8988T (cell line): ENCODE results near the gene ATP6V0E1.
A peak's percentile ranks its signal among the peaks of the same experiment; 100 is the strongest.

Experiments
- DNase-seq: peaks from one replicate; pipeline ENCODE4 v3.0.0; 2011

ATP6V0E1 gene

DNA sequence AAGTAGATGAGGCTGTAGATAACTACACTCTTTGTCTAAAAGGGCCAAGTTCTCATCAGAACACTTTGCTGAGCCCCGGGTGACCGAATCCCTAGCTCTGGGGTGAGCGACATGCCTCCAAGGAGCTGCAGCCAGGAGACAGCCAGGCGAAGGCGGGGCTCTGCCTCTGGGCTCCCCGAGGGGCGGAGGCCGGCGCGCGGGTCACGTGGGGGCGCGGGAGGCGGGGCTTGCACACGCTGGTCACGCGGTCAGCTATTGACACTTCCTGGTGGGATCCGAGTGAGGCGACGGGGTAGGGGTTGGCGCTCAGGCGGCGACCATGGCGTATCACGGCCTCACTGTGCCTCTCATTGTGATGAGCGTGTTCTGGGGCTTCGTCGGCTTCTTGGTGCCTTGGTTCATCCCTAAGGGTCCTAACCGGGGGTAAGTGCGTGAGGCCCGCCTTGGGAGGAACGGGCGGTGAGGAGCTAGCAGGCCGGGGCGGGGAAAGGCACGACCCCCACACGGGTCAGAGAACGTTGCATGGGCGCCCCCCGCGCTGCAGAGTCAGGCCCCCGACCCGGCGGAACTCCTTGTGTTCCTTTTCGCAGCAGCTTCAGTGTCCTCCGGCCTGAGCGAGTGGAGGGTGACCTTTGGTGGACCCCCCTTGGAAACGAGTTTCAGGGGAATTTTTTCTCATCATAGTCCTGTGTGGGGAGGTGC, at the start of gene ATP6V0E1:
TSS of gene ATP6V0E1 (plus strand) at position 230 of the 702 bp plus-strand sequence. CDS start at position 320, 90 bp downstream.
- peak; percentile 90 for DNase-seq

DNA sequence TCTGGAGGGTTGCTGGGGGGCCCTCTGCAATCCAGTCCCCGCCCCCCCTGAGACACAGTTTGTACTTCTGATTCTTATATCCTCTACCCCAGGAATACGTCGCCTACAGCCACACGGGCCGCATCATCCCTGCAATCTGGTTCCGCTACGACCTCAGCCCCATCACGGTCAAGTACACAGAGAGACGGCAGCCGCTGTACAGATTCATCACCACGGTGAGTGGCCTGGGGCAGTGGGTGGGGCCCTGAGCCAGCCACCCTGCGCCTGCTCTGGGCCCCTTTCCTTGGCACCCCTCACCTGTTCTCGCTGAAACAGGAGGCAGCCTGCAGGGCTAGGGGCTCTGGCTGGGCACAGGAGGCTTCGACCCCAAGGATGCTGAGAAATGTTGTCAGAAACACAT, 48.5 kb upstream of the ATP6V0E1 start:
- DNase-seq: no peak

DNA sequence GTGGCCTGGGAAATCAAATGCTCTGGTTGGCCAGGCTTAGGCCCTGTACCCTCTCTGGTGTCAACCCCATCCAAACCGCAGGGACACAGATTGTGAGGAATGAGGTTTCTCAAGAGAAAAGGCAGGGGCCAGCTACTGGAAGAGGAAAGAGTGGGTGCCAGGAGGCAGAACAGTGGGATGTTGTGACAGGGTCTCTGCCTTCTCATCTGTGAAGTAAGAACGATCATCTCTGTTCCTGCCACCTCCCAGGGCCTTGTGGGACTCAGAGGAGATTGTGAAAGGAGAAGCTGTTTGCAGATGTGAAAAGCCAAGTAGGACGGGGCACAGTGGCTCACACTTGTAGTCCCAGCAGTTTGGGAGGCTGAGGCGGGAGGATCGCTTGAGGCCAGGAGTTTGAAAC, 47.2 kb upstream of the ATP6V0E1 start:
- DNase-seq: no peak

DNA sequence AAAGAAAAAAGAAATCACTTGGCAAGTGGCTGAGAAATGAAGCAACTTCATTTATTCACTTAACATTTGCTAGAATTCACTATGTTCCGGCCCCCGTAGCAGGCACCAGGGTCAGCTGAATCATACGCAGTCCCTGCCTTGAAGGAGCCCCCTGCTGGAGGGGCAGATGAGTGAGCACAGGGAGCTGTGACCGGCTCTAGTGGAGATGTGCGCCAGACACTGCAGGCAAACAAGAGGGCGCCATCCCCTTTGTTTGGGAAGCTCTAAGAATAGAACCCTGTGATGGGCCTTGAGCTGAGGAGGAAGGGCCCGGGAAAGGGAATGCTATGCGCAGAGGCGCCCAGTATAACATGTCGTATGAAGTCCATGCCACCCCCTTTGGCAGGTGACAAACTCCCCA, 44.5 kb upstream of the ATP6V0E1 start:
- no peak for DNase-seq

DNA sequence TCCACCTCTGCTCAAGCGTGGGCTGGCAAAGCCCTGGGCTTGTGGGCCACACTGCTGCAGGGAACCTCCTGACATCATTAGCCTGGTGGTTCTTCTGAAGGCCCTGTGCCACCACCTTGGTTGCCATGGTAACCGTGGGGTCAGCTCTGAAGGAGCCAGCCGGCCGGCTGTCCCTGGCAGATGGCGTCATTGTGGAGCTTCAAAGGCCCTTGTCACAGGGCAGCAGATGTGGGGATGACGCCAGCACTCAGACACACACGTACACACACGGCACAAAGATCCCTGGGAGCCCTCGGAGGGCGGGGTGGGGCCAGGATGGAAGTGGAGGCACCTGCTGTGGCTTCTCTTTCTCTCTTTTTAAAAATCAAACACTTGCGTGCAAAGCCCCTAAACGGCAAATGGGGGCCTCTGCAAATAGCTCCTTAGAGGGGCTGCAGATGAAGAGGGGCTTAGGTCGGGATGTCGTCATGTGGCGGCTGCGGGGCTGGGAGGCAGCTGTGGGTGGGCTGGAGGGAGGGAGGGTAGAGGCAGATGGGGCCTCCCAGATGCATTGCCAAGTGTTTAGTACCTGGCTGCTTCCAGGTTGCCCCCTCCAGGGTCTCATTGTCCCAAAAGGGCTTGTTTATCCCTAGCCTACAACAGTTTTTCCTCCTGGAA, 43.8 kb upstream of the ATP6V0E1 start:
- no peak for DNase-seq

DNA sequence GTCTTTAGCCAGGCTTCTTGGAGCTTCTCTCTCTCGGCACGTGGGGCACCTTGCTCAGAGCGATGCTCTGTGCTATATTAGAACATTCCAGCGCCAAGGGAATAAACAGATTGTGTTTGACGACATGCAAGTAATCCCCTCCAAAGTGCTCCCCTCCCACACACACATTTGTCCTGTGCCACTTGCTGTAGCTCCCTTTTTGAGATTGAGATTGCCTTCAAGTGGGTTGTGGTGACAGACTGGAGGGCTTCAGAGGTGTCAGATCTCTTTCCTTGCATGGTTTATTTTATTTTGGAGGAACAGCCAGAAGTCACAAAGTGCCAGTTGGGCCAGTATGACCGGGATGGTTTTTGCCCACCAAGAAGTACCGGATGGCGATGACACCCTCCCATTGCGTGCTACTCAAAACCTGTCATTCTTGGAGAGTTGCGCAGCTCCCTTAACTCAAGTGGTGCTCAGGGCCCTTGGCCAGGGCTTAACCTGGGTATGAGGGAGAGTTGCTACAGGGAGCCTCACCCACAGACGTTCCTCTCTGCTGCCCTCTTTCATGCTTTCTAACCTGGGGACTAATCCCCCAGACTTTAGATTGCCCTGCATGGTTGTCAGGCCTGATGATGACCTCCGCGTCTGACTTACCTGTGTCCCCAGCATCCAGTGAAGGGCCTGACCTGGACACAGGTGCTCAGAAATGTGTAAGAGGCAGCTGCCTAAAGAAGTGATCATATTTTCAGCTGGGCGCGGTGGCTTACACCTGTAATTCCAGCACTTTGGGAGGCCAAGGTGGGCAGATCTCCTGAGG, 43.1 kb upstream of the ATP6V0E1 start:
- no peak for DNase-seq

DNA sequence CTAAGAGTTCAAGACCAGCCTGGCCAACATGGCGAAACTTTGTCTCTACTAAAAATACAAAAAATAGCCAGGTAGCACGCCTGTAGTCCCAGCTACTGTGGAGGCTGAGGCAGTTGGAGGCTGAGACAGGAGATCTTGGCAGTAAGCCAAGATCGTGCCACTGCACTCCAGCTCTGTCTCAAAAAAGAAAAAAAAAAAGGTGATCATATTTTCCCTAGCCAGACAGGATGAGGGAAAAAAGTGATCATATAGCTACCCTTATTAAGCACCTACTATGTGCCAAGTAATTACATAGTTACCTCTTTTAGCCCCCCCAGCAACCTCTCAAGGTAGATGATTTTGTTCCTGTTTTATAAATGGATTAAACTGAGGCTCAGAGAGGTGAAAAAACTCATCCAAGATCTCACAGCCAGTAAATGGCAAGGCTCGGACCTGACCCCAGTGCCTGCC, 42.5 kb upstream of the ATP6V0E1 start:
- DNase-seq: no peak

DNA sequence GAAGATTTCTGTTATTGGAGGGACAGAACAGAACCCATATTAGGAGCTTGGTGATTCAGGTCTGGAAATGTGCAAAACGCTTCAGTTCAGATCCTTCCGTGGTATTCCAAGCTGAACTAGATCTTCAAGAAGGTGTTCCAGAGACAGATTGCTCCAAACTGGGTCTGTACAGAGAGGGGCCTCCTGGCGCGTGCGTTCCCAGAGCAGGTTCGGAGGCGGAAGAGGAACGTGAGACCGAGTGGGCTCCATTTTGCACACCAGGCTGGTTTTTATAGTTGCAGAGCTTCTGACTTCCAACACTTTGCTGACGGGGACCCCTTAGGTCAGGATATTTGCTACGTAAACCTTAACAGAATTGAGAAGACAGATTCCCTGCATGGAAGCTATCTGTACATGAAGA, 41.0 kb upstream of the ATP6V0E1 start:
- no peak for DNase-seq

DNA sequence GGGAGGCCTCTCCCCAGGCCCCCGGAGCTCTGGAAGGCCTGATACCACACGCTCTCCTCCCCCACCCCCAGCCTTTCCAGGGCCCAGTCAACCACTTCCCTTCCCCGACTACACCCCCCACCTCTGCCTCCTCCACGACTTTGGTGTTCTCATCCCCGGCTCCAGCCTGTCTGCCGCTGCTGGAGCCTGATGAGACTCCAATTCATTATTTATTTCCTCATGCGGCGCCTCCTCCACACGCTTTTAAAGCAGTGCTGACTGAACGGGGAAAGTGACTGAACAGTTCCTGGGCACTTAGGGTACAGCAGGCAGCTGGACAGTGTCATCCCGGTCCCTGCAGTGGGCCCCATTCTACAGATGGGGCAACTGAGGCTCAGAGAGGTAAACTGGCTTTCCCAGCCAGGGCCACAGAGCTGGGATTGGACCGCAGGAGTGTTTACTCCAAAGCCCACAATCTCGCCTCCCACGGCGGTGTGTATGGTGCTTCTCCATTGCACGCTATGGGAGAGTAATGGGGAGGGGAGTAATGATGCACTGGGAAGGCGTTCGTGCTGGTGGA, 40.2 kb upstream of the ATP6V0E1 start:
- no peak for DNase-seq

DNA sequence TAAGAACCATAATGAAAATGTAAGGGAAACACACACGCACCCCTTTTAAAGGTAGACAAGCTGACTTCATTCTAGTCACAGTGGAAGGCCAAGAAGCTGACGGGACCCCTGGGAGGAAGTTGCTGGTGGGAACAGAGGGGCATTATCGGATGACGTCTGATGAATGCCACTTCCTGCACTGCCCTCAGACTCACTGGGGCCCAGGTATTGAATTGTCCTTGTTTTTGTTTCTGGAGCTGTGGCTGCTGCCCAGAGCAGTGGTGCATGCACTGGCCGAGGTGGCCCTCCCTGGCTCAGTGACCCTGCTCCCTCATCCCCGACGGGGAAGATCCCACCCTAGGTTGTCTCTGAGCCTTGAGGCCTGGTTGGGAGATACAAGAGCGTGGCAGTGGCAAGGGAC, 39.7 kb upstream of the ATP6V0E1 start:
- no peak for DNase-seq

DNA sequence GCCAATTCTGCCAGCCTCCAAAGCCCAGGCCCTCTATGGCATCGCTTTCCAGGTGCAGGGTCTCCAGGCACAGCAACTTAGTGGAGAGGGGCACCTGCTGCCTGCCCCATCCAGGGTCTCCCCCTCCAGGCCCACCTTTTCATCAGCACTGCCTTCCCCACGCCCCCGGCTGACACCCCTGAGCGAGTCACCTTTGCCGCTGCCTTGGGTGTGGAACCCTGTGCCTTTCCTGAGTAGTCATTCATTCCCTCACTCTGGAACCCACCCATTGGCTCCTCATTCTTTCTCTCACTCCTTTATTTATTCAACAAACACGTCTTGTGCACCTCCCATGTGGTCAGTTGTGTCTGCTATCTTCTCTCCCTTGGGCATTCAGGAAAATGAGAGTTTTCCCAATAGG, 38.8 kb upstream of the ATP6V0E1 start:
- no peak for DNase-seq

DNA sequence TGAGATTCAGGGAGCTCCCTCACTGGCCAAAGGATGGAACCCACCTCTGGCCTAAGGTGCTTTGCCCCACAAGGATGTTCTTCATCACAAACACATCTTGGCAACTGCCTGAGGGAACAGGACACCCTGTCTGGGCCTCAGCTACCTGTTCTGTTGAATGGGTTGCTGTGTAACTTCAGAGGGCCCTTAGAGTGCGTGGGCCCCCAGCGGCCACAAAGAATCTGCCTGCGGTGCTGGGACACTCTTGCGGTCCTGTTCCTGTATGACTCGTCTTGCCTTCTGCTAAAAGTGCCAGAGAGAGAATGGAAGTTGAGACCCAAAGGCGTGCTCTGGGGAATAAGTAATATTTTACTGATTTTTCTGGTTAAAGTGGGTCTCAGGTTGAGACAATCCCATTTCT, 38.4 kb upstream of the ATP6V0E1 start:
- no peak for DNase-seq

DNA sequence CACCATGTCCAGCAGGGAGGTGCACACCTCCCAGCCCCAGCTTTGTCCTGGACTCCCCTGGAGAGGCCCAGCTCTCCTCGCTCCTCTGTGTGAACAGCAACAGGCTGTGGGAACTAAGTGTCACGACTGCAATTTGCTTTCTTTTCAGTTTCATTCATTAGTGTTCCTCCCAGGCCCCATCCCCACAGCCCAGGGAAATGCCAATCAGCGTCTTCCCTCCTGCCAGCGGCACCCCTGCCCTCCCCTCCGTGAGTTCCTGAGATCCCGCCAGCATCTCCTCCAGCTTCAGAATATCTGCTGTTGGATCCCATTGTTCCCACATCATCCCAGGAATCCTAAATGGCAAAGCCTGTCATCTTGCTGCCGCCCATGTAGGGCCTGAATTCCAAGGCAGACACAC, 37.4 kb upstream of the ATP6V0E1 start:
- DNase-seq: no peak

DNA sequence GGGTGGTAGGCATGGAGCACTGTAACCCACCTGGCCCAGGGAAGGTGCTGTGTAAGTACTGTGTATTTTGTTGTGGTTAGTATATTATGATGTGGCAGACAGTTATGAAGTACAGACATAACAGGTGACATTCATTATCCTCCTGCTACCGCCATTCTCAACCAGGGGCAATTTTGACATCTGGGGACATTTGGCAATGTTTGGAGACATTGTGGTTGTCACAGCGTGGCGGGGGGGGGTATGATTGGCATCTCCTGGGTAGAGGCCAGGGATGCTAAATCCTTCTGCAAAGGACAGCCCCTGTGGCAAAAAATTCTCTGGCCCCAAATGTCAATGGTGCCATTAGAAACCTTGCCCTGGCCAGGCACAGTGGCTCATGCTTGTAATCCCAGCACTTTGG, 34.1 kb upstream of the ATP6V0E1 start:
- DNase-seq: no peak

DNA sequence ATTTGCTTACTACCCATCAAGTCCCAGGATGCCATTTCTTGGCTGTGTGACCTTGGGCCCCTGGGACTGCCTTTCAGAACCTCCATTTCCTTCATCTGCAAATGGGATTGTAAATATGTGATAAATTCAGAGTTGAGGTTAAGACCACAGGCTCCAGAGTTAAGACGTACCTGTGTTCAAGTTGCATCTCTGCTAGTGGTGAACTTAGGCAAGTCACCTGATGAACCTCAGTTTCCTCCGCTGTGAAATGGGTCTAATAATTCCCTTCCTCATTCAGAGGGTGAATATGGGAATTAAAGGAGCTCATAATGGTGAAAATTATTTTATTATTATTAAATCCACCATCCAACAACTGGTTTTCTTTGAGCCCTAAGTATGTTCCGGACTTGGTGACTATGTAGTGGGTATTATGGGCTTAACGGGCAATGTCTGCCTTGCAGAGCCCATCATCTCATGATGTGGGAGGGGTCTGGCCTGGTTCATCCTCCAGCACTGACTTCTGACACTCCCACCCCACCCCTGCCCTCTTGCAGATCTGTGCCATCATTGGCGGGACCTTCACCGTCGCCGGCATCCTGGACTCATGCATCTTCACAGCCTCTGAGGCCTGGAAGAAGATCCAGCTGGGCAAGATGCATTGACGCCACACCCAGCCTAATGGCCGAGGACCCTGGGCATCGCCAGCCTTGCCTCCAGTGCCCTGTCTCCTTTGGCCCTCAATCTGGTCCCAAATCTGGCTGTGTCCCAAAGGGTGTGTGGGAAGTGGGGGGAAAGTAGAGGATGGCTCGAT, 33.2 kb upstream of the ATP6V0E1 start:
- no peak for DNase-seq

DNA sequence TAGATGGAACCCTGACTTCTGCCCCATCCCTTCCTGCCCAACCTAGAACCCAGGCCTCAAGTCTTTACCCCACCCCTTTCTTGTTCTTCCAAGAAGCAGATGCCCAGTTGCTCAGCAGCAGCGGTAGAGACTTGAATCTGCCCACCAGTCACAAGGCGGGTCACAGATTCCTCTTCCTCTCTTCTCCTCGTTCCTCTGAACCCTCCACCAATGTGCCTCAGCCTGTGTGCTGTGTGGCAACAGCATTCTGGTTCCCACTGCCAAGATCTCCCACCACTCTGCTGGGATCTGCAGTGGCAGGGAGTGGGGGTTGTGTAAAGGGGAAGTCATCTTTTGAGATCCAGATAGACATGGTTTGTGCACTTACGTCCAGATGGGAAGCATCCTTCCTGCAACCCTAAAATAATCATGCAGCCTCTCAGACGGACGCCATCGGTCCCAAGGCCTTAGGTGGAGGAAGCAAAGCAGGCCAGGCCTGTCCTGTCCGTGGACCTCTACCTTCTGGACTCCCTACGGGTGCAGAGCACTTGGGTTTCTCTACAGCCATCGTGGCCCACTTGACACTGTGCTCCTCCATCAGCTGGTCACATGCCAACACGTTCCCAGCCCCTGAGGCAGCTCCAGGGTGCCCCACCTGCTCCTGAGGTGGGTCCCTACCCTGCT, 32.1 kb upstream of the ATP6V0E1 start:
- no peak for DNase-seq

DNA sequence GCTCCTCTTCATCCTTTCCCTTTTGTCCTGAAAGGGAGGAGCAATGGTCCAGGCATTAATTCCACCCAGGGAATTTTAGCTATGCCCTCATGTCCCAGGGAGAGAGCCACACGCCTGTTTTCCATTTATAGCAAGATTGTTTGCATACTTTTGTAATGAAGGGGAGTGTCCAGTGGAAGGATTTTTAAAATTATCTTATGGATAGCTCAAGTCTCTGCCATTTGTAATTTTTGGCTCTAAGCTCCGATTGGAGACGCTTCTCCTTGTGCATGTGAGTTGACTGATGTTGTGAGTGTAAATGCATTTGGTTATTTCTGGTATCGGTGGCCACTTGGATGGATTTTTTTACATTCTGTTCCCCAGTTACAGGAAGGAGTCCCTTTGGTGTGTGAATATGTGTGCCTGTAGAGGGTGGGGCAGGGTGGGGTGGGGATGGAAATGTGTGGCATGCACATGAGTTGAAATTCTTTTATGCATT, 31.5 kb upstream of the ATP6V0E1 start:
- DNase-seq: no peak

DNA sequence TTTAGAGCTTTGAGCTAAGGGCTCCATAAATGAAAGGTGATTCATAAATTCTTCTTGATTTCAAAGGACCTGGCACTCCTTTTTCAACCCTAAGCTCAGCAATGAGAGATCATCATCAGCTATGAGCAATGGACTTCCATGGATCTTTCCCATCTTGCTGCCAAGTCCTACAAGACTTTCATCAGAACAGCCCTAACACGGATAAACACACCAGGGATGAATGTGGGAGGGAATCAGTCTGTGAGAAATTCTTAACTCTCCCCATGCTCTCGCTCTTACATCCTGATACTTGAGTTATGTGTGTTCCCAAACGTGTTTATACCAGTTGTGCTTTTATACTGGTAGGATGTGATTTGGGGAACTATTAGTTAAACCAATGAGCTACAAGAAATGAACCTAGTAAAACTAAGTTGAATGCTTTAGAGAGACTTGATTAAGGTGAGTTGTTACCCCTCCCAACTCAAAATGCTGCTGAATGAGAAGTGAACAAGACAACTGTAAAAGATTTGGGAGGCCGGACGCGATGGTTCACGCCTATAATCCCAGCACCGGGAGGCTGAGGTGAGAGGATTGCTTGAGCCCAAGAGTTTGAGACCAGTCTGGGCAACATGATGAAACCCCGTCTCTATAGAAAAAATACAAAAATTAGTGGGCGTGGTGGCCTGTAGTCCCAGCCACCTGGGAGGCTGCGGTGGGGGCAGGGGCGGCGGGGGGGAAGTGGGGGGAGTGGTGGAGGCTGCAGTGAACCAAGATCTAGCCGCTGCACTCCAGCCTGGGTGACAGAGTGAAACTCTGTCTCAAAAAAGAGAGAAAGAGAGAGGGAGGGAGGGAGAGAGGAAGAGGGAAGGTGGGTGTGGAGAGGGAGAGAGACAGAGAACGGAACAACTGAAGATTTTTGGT, 29.5 kb upstream of the ATP6V0E1 start:
- no peak for DNase-seq

DNA sequence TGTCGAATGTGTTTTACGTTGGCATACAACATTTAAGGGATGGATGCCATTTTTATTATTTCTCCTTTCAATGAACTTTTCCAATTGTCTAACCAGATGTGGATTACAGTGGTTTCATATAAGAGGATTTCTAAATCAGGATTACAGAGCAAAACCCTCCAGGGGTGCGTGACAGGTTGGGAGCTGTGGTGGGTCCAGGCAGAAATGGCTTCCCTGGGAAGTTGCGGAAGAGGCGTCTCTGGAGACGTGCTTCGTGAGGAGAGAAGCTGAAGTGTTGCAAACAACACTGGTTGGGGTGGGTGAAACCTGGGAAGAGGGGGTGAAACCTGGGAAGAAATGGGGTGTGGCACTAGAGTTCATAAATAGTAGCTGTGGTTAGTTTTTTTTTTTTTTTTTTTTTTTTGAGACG, 28.8 kb upstream of the ATP6V0E1 start:
- no peak for DNase-seq

DNA sequence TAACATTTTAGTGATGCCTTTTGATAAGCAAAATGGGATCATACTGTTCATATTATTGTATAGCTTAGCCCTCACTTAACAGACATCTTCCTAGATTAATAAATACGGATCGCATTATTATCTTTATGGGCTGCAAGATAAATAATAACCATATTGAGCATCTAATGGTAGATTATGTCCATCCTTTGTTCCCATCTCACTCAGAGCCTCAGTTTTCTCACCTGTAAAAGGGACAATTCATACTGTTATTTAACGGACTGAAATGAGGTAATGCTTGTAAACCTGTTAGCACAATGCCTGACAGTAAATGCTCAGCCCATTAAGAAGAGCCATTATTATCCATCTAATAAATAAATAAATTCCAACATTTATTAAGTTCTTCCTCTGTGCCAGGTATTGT, 27.3 kb upstream of the ATP6V0E1 start:
- DNase-seq: no peak

DNA sequence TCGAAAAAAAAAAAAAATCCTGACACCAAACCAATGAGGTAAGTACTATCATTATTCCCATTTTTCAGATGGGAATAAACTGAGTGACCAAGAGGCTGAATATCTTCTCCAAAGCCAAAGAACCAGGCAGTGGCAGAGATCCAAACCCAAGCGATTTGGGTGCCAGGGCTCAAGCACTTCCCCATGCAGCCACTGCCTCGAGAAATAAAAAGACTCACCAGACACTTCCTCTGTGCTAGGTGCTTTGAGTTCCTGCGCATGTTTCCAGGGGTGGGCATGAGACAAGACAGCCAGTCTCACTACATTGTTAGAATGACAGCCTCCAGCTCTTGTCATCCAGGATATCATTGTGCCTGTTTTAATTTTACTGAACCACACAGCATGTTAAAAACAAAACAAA, 26.6 kb upstream of the ATP6V0E1 start:
- DNase-seq: no peak
